WERI-Rb-1 (cell line): ENCODE data around the gene YIPF3.

ENCODE experiments used
- DNase-seq: peaks from one replicate; pipeline ENCODE4 v3.0.0-alpha.2; 2020
- H3K27ac ChIP-seq: fragments of 250-450 bp; sonication (Bioruptor Pico); 2 replicates; pipeline ENCODE4 v1.5.1; 2020; ENCODE audit warnings: mild to moderate bottlenecking, moderate library complexity
- H3K27me3 ChIP-seq: fragments of 250-450 bp; sonication (Bioruptor Pico); 2 replicates; pipeline ENCODE4 v1.5.1; 2021; ENCODE audit warnings: mild to moderate bottlenecking, low read depth, moderate library complexity; ENCODE audit not compliant: insufficient read depth, severe bottlenecking
- H3K36me3 ChIP-seq: fragments of 250-450 bp; sonication (Bioruptor Pico); 2 replicates; pipeline ENCODE4 v1.5.1; 2020; ENCODE audit warnings: mild to moderate bottlenecking, moderate library complexity
- H3K4me3 ChIP-seq: 2 replicates; pipeline ENCODE4 v1.5.1; 2011; ENCODE audit warnings: low read depth, mild to moderate bottlenecking, control low read depth, low read length
- H3K9me3 ChIP-seq: fragments of 250-450 bp; sonication (Bioruptor Pico); 2 replicates; pipeline ENCODE4 v1.5.1; 2021; ENCODE audit warnings: mild to moderate bottlenecking, moderate library complexity; ENCODE audit not compliant: severe bottlenecking
- TF ChIP-seq, protein P1 (sequence below): IDR thresholded peaks from 2 replicates; pipeline ENCODE4 v1.5.1; 2011; ENCODE audit warnings: low read depth, mild to moderate bottlenecking, control low read depth, inconsistent platforms, low read length

YIPF3 gene

DNA sequence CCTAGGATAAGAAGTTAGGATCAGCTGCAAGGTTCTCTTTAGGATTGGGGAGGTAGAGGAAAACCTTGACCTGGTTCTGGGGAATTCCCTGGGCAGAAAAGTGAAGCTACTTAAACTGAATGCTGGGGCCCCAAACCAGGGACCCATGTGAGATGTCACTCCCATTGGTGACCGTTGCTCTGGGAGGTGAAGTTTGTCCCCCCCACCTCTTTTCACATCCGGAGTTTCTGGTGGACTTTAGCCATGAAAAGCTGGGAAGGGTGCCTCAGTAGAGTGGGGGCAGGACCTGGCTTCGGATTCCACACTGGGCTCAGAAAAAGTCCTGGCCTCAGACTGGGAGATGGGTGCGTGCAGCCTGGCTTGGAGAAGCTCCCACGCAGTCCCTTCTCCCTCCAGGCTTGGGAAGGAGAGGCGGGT, 26.2 kb downstream of the YIPF3 start:
- TF ChIP-seq, protein P1, sequence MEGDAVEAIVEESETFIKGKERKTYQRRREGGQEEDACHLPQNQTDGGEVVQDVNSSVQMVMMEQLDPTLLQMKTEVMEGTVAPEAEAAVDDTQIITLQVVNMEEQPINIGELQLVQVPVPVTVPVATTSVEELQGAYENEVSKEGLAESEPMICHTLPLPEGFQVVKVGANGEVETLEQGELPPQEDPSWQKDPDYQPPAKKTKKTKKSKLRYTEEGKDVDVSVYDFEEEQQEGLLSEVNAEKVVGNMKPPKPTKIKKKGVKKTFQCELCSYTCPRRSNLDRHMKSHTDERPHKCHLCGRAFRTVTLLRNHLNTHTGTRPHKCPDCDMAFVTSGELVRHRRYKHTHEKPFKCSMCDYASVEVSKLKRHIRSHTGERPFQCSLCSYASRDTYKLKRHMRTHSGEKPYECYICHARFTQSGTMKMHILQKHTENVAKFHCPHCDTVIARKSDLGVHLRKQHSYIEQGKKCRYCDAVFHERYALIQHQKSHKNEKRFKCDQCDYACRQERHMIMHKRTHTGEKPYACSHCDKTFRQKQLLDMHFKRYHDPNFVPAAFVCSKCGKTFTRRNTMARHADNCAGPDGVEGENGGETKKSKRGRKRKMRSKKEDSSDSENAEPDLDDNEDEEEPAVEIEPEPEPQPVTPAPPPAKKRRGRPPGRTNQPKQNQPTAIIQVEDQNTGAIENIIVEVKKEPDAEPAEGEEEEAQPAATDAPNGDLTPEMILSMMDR, result no peak
- peaks cover 16% of the 10 kb centered on the region for H3K36me3 ChIP-seq
- no peaks in the 10 kb centered on the region for H3K27me3 ChIP-seq
- H3K27ac ChIP-seq, result no peak overlapping the region
- no peak overlapping the region for H3K4me3 ChIP-seq
- DNase-seq, result no peak
- no peaks in the 10 kb centered on the region for H3K9me3 ChIP-seq

GRCh38 chr6:43489277-43490072, 27.3 kb downstream of the YIPF3 start:
- Histone ChIP-seq H3K27me3 (no peaks in the 10 kb centered on the region), H3K27ac (no peak overlapping the region), H3K4me3 (no peak overlapping the region), H3K9me3 (no peaks in the 10 kb centered on the region), H3K36me3 (peaks cover 26% of the 10 kb centered on the region)
- DNase-seq, result no peak
- TF ChIP-seq, protein P1, result no peak

GRCh38 chr6:43488667-43489276, 28.0 kb downstream of the YIPF3 start:
- no peak for DNase-seq
- H3K9me3 ChIP-seq, result no peaks in the 10 kb centered on the region
- TF ChIP-seq, protein P1, result no peak
- no peaks in the 10 kb centered on the region for H3K27me3 ChIP-seq
- peaks cover 24% of the 10 kb centered on the region for H3K36me3 ChIP-seq
- H3K27ac ChIP-seq, result no peak overlapping the region
- no peak overlapping the region for H3K4me3 ChIP-seq

GRCh38 chr6:43481591-43482236, 35.0 kb downstream of the YIPF3 start:
- DNase-seq, result no peak
- Histone ChIP-seq H3K27ac (no peak overlapping the region), H3K9me3 (no peaks in the 10 kb centered on the region), H3K27me3 (no peaks in the 10 kb centered on the region), H3K36me3 (peaks cover 53% of the 10 kb centered on the region), H3K4me3 (no peak overlapping the region)
- TF ChIP-seq, protein P1, result no peak

- TF ChIP-seq, protein P1, result no peak
- DNase-seq, result no peak
- peaks cover 52% of the 10 kb centered on the region for H3K36me3 ChIP-seq
- no peak overlapping the region for H3K27ac ChIP-seq
- no peaks in the 10 kb centered on the region for H3K27me3 ChIP-seq
- no peaks in the 10 kb centered on the region for H3K9me3 ChIP-seq
- no peak overlapping the region for H3K4me3 ChIP-seq
Observed at GRCh38 chr6:43481075-43481474, 35.7 kb downstream of the YIPF3 start.
